Stimulated activated CD4-positive, alpha-beta T cell treated with anti-CD3 and anti-CD28 coated beads, Interleukin-15, amount 100 ng/mL, for 48 hours (primary cell): ENCODE data around the gene TIMP1.
A peak's percentile ranks its signal among the peaks of the same experiment; 100 is the strongest.
"Not testable (repeated sequence)": the region's sequence is repeated elsewhere in the genome, so short reads cannot be mapped to it uniquely, and the experiment has no call there.

ENCODE experiments used
- DNase-seq, 2 donors: peaks; one replicate each; pipeline ENCODE4 v3.0.0-alpha.2; 2020; ENCODE audit warnings: low read depth in 2 of 2

TIMP1 gene

GRCh38 chrX:47603125-47603524 lies 20.9 kb downstream of the TIMP1 start:
- not testable (repeated sequence) for DNase-seq

DNA sequence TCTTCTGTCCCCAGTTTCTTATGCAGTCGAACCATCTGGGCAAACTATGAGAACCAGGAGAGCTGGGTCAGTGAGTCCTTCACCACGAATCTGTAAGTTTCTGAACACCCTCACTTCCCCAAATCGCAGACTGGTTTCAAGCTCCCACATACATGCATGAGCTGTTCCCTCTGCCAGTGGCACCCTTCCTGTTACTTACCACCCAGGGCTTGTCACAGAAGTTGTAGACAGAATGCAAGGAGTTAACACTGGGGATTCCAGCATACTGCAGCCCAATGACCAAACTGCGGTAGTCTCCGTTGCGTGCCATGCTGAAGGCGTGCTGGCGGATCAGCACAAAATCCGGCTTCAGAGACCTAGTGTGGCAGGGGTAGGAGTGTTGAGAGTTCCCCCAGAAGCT lies 22.8 kb downstream of the TIMP1 start:
- no peak for DNase-seq

DNA sequence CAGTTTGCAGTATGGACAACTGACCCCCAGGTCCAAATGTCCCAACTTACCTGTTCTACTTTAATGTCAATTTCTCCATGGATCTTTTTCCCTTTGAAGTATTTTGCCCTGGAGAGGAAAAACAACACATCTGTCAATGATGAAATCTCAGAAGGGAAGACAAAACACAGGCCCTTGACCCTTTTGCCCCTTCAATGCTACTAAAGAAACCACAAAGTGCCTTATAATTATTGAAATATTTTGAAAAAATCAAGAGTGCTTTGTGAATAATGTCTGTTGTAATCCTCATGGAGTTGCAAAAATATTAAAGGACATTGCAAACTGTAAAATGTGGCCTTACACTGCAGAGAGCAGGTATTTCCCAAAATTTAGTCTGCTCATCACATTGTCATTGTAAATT lies 24.9 kb downstream of the TIMP1 start:
- no peak for DNase-seq

DNA sequence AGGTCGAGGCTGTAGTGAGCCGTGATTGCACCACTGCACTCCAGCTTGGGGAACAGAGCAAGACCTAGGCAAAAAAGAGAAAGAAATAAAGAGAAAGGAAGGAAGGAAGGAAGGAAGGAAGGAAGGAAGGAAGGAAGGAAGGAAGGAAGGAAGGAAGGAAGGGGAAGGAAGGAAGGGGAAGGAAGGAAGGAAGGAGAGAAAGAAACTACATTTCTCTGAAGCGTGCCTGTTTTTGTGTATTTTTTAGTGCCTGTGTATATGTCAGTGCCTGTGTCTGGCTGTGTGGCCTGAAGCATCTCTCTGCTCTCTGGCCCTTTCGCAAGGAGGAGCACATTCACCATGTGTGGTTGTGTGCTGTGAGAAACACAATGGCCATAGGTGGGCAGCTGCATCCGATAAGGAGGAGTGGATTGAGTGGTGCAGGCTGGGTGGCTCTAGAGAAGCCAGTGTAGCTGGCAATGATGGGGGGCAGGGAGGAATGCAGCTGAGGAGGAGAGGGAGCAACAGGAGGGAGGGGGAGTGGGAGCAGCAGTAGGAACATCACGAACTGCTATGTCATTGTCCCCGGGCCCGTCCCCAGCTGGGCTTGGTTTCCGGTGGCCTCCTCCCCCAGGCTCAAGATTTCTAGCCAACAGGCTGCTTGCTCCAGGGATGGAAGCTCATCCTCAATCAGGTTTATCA lies 26.0 kb downstream of the TIMP1 start:
- DNase-seq: no peak

- DNase-seq: no peak
Measured at GRCh38 chrX:47610511-47610910, 28.3 kb downstream of the TIMP1 start.

GRCh38 chrX:47611489-47611888 lies 29.3 kb downstream of the TIMP1 start:
- DNase-seq: no peak

- DNase-seq: no peak
Measured at GRCh38 chrX:47611926-47612325, 29.7 kb downstream of the TIMP1 start.

DNA sequence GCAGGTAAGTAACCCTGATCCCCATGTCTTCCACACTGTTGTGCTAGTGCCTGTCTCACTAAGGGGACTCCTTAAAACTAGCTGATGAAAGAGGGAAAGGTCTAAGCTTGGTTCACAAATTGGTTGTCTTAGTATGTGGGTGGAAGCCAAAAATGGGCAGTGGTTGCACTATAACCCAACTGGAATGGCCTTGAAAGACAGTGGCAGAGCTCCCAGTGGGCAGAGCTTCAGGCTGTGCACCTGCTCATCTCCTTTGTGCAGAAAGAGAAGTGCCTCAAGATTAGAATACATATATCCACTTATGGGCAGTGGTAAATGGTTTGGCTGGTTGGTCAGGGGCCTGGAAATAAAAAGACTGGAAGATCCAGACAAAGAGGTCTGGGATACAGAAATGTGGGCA lies 30.2 kb downstream of the TIMP1 start:
- no peak for DNase-seq

GRCh38 chrX:47613082-47613481 lies 30.8 kb downstream of the TIMP1 start:
- DNase-seq: no peak

DNA sequence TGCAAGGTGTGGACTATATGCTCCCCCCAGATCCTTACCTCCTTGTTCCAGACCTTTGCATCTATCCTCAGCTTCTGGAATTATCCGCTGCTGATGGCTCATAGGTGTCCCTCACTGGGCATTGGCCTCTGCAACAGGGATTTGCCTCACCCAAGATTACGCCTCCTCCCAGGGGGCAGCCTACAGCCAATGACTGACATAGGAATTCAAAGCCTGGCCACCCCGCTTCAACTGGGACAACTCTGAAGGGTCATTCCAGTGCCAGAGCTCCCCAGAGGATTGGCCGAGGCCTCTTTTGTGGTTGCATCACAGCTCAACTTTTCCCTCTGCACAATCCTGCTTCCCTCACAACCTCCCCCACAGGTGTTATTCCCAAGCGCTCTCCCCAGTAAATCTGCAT lies 32.4 kb downstream of the TIMP1 start:
- no peak for DNase-seq

GRCh38 chrX:47618923-47619485 lies 36.8 kb downstream of the TIMP1 start:
- no peak for DNase-seq

GRCh38 chrX:47619486-47620302 lies 37.5 kb downstream of the TIMP1 start, which contains the start of gene SYN1:
SYN1 (minus strand) TSS chrX:47619857; CDS start chrX:47619728, 129 bp downstream.
- DNase-seq: peak; percentile 58 to 65

DNA sequence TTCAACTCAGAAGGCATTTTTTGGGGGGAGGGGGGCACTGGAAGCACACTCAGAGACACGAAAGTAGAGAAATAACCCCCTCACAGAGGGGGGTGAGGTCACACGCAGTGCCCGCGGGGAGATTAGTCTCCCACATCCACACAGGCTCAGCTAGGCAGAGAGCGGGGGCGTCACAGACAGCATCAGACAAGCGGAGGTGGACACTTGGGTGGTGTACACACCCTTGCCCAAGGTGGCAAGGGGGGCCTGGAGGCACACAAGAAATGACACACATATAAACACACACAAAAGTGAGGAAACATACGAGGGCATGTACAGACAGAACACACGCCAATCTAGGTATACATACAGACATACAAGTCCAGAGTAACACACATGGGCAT lies 38.1 kb downstream of the TIMP1 start:
- no peak for DNase-seq

DNA sequence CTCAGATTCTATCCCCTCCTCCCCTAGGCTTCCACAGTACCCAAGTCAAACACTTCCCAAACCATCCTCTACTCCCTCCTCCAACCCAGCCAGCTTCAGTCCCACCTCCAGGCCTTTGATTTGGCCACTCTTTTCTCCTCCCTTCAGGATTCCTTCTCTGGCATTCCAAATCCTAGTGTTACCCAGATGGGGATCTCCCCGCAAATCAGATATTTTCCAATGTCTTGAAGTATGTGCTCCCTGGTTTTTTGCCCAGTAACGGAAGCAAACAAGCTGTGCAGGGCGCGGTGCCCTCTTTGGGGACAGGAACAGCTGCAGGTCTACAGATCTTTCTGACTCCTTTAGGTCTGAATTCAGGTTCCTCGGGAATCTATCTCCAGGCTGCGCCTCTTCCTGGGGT lies 39.6 kb downstream of the TIMP1 start:
- no peak for DNase-seq

DNA sequence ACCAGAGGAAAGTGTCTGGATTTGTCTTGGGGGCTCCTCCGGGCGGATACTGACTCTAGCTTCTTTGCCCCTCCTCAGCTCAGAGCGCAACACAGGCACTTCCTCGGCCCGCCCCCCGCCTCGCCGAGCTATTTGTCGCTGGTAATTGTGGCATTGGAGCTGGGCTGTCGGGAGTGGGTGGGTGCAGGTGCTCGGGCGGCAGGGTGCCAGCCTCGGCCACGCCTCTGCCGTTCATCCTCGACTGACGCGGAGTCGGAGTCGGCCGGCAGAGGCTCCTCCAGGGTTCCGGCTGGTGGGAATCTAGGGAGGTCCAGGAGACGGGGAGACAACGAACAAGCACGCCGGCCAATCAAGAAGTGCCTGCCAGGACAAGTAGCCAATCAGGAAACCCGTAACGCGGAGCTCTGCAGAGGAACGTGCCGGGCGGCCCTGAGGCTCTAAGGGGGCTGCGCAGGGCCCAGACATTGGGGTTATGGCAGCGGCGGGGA lies 41.3 kb downstream of the TIMP1 start:
- DNase-seq: no peak

GRCh38 chrX:47625365-47625764 lies 43.1 kb downstream of the TIMP1 start:
- no peak for DNase-seq

GRCh38 chrX:47628982-47629381 lies 46.7 kb downstream of the TIMP1 start:
- no peak for DNase-seq

DNA sequence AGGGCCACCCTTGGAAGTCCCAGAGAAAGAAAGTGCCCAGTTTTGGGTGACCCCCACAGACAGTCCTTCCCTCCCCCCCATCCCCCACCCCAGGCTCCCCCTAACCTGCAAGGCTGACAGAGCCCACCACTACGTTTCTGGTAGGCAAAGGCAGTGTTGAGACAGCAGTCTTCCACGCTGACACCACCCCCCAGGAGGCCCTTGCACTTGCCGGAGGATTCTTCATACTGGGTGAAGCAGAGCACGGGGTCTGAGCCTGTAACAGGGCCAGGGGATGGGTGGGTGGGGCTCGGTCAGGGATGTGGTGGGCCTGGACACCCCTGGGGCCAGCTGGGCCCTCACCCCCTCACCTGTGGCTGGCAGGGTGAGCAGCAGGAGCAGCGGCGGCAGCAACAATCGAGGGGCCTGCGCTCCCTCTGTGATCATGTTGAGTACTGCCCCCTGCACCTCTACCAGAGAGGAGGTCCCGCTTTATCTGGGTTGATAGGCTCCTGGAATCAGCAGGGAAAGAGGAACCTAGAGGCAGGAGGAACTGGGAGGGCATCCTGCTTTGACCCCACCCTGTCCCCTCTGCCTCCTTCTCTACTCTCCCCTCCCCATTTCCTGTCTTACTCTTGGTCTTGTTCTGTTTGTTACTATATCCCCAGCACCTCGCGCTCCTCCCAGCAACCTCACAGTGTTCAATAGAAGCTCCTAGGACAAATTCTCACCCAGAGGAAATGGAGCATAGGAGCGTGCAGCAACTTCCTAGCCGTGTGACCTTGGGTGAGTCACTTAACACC lies 47.4 kb downstream of the TIMP1 start, which contains the start of gene CFP:
TSS of gene CFP (minus strand) at position 512 of the 782 bp plus-strand sequence. CDS start at position 426, 86 bp downstream.
- DNase-seq: no peak

DNA sequence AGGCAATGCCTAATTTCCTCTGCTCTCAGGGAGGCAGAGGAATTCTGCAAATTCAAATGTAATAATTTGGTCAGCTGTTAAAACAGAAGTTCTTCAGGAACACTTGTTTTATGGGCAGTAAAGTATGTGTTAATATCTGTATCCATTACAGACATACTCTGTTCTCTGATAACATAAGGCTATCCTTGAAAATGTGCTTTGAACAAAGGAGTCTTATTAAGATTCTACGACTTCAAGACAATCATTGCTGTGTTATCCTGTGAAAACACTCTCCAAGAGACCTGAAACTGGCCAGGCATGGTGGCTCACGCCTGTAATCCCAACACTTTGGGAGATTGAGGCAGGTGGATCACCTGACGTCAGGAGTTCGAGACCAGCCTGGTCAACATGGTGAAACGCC lies 49.4 kb downstream of the TIMP1 start:
- no peak for DNase-seq

- DNase-seq: no peak
Measured at GRCh38 chrX:47632666-47633065, 50.4 kb downstream of the TIMP1 start.

- DNase-seq: no peak
Measured at GRCh38 chrX:47633689-47634590, 51.7 kb downstream of the TIMP1 start.
